GM19099 (cell line): Measurements from ENCODE around the gene FOXD4L6.
"Not testable (repeated sequence)": the region's sequence is repeated elsewhere in the genome, so short reads cannot be mapped to it uniquely, and the experiment has no call there.

Source experiments
- POLR2A ChIP-seq: IDR thresholded peaks from 3 replicates; pipeline ENCODE4 v1.6.1; 2011; ENCODE audit warnings: low read depth; ENCODE audit not compliant: insufficient read length; ENCODE audit errors: extremely low read depth

The FOXD4L6 gene

DNA sequence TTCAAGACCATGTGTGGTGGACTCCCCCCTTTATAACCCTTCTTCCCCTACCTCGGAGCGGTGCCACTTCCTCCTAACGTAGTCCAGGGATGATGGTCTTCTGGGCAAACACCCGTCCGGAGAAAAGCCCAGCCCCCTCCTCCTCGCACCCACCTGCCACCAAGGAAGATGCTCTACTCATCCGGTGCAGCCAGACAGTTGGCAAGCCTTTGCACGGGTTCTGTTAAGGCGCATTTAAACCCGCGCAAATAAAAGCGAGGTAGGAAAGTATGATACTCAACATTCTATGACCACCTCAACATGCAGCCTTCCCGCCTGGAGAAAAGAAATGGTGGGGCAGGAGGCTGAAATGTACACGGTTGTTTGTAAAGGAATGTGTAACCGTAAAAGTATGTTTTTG is at the start of gene FOXD4L6:
Gene FOXD4L6 (minus strand): TSS at position 101 of the 400 bp plus-strand sequence. CDS start 298 bp downstream, outside the sequence.
- not testable (repeated sequence) for TF ChIP-seq POLR2A
